Panc1 (cell line): ENCODE measurements around the gene DNM1L. TPM values are rescaled to one million over a fixed set of nuclear protein-coding genes. Genes with fewer than 3 reads are reported as not detected.

ENCODE experiments used
- ATAC-seq: fragments of 200-7000 bp; cut with Tn5 transposase; 2 replicates; pipeline ENCODE4 v1.9.1; 2020; ENCODE audit warnings: mild to moderate bottlenecking, moderate library complexity
- BruUV-seq: library from RNA; stranded (reverse); fragments of 400-500 nt; replicated peaks from 2 replicates; lab custom pipeline; 2021; lab: Mats Ljungman, UMichigan
- CTCF ChIA-PET: fragments of 300-600 bp; sonication (Branson Sonifier 250); formaldehyde crosslinking; loops from one replicate; lab custom pipeline; 2022; ENCODE audit warnings: antibody characterized with exemption; lab: Charles Lee
- POLR2A ChIA-PET: fragments of 300-600 bp; sonication (Branson Sonifier 250); formaldehyde crosslinking; loops from one replicate; lab custom pipeline; 2022; ENCODE audit warnings: antibody characterized with exemption; lab: Charles Lee
- DNase-seq: peaks from one replicate; pipeline ENCODE4 v3.0.0-alpha.2; 2010; ENCODE audit warnings: low read depth, low spot score
- H3K27ac ChIP-seq: 2 replicates; pipeline ENCODE4 v1.5.1; 2011; ENCODE audit warnings: mild to moderate bottlenecking, low read length, inconsistent platforms
- H3K27me3 ChIP-seq: fragments of 200-500 bp; sonication (Bioruptor generic); 2 replicates; pipeline ENCODE4 v1.6.0; 2014; ENCODE audit warnings: low read length, inconsistent platforms; ENCODE audit not compliant: control insufficient read depth, insufficient read depth
- H3K36me3 ChIP-seq: fragments of 200-500 bp; sonication (Bioruptor generic); 2 replicates; pipeline ENCODE4 v1.5.1; 2014; ENCODE audit warnings: inconsistent platforms, mild to moderate bottlenecking, low read length, moderate library complexity; ENCODE audit not compliant: control insufficient read depth, insufficient read depth
- H3K4me1 ChIP-seq: 2 replicates; pipeline ENCODE4 v1.5.1; 2011; ENCODE audit warnings: inconsistent platforms, mild to moderate bottlenecking, low read length, moderate library complexity; ENCODE audit not compliant: control insufficient read depth, insufficient read depth
- H3K4me3 ChIP-seq, 2 experiments: 2 replicates each; pipeline ENCODE4 v1.5.1; 2011 to 2012; ENCODE audit warnings: low read depth in 2 of 2, low read length in 2 of 2, mild to moderate bottlenecking in 2 of 2, inconsistent platforms in 1 of 2, moderate library complexity in 1 of 2
- H3K9me3 ChIP-seq: fragments of 200-500 bp; sonication (Bioruptor generic); 2 replicates; pipeline ENCODE4 v1.5.1; 2014; ENCODE audit warnings: low read depth, mild to moderate bottlenecking, inconsistent platforms, low read length, moderate library complexity; ENCODE audit not compliant: control insufficient read depth, insufficient read depth
- CTCF ChIP-seq: fragments of 450-650 bp; IDR thresholded peaks from 2 replicates; pipeline ENCODE4 v1.5.1; 2017; ENCODE audit warnings: mild to moderate bottlenecking
- POLR2AphosphoS5 ChIP-seq: IDR thresholded peaks from 2 replicates; pipeline ENCODE4 v1.6.1; 2012; ENCODE audit warnings: mild to moderate bottlenecking, low read depth, low read length, moderate library complexity
- REST ChIP-seq, 2 experiments: IDR thresholded peaks; 2 replicates each; pipeline ENCODE4 v1.6.1; 2011 to 2012; ENCODE audit warnings: low read depth in 2 of 2, control low read depth in 1 of 2, low read length in 1 of 2, mild to moderate bottlenecking in 1 of 2, moderate library complexity in 1 of 2; ENCODE audit not compliant: insufficient read depth in 1 of 2
- SIN3A ChIP-seq: IDR thresholded peaks from 2 replicates; pipeline ENCODE4 v1.6.1; 2012; ENCODE audit warnings: low read depth, mild to moderate bottlenecking, low read length, moderate library complexity, borderline replicate concordance; ENCODE audit not compliant: insufficient read depth
- TCF7L2 ChIP-seq: IDR thresholded peaks from 2 replicates; pipeline ENCODE4 v1.6.1; 2011; ENCODE audit warnings: mild to moderate bottlenecking, low read depth, low read length, inconsistent platforms
- in situ Hi-C: cut with HindIII; loops from 2 replicates; pipeline ENCODE4 v1.10.0; 2016; ENCODE audit warnings: low sequenced_read_pairs, low pct_unique_long_range_greater_than_20kb
- intact Hi-C: fragments of 100-400 bp; cut with micrococcal nuclease; formaldehyde crosslinking; loops from one replicate; pipeline ENCODE4 v1.10.0; 2022; ENCODE audit not compliant: unreplicated experiment
- total RNA-seq: library from RNA; stranded (reverse); gene quantifications from one replicate; pipeline ENCODE4 v1.2.1, GENCODE V29; 2021; ENCODE audit not compliant: unreplicated experiment

The DNM1L gene
- total RNA-seq, 1 experiment from 2014 or later, result 91.8 TPM

GRCh38 chr12:32644431-32644830 is 34.7 kb upstream of the DNM1L start:
- ChIA-PET POLR2A (no interaction called here), CTCF (no interaction called here)
- no peaks in the 10 kb centered on the region for H3K36me3 ChIP-seq
- no peak for DNase-seq
- BruUV-seq, result no TSS peak
- intact Hi-C loops (no loop called here), in situ Hi-C loops (no loop called here)
- no peaks in the 10 kb centered on the region for H3K9me3 ChIP-seq
- no peaks in the 10 kb centered on the region for H3K4me1 ChIP-seq
- no peak for TF ChIP-seq TCF7L2
- TF ChIP-seq REST (IDR thresholded peaks at IDR 0.05; ENCODE audit: insufficient read depth in 1 of 2, low read depth in 2 of 2, low read length in 1 of 2), result no peak
- TF ChIP-seq SIN3A, result no peak
- no peak for TF ChIP-seq POLR2AphosphoS5
- TF ChIP-seq CTCF, result no peak
- no peak for ATAC-seq
- no peak overlapping the region for H3K27ac ChIP-seq
- H3K4me3 ChIP-seq, result no peak overlapping the region
- no peaks in the 10 kb centered on the region for H3K27me3 ChIP-seq

- ChIA-PET POLR2A (no interaction called here), CTCF (no interaction called here)
- in situ Hi-C loops (no loop called here), intact Hi-C loops (no loop called here)
- no TSS peak for BruUV-seq
- no peaks in the 10 kb centered on the region for H3K36me3 ChIP-seq
- TF ChIP-seq REST (IDR thresholded peaks at IDR 0.05; ENCODE audit: insufficient read depth in 1 of 2, low read depth in 2 of 2, low read length in 1 of 2), result no peak
- TF ChIP-seq TCF7L2, result no peak
- no peak for TF ChIP-seq SIN3A
- no peak for TF ChIP-seq POLR2AphosphoS5
- TF ChIP-seq CTCF, result no peak
- no peak overlapping the region for H3K4me3 ChIP-seq
- H3K27me3 ChIP-seq, result no peaks in the 10 kb centered on the region
- H3K27ac ChIP-seq, result no peak overlapping the region
- H3K9me3 ChIP-seq, result no peaks in the 10 kb centered on the region
- no peak for DNase-seq
- H3K4me1 ChIP-seq, result no peaks in the 10 kb centered on the region
- no peak for ATAC-seq
Observed at GRCh38 chr12:32647275-32647674, 31.8 kb upstream of the DNM1L start.
